ENCODE results near the gene BRWD1. TPM values are rescaled to one million over a fixed set of nuclear protein-coding genes. Genes with fewer than 3 reads are reported as not detected.

BRWD1 gene
- polyA plus RNA-seq, 3 donors: 12.1 to 16.8 (median 12.7) TPM

GRCh38 chr21:39332175-39332574 lies 18.7 kb upstream of the BRWD1 start:
- Mint-ChIP-seq H3K27ac (peak overlapping the region in 1 of 7 donors; percentile 72), H3K27me3 (ENCODE audit: low read depth in 3 of 3) (peaks cover 0 to 1% (median 0%) of the 10 kb centered on the region in 3 donors), H3K4me3 (no peak overlapping the region), H3K4me1 (no peaks in the 10 kb centered on the region), H3K36me3 (no peaks in the 10 kb centered on the region), H3K9me3 (peaks cover 0 to 2% (median 1%) of the 10 kb centered on the region in 7 donors)
- no peaks in the 10 kb centered on the region for H3K79me2 ChIP-seq (ENCODE audit: insufficient read depth, low read length)
- H3K4me1 ChIP-seq (ENCODE audit: control insufficient read depth in 1 of 2, insufficient read depth in 2 of 2, low read length in 2 of 2): no peaks in the 10 kb centered on the region
- H3K4me2 ChIP-seq (replicated peaks; ENCODE audit: extremely low read depth, low read length, poor library complexity, severe bottlenecking): no peak overlapping the region
- no peaks in the 10 kb centered on the region for H3K9me3 ChIP-seq (replicated peaks in 1 of 2; ENCODE audit: control insufficient read depth in 1 of 2, insufficient read depth in 1 of 2, low read length in 2 of 2)
- TF ChIP-seq CTCF (IDR thresholded peaks at IDR 0.05): no peak
- no peak overlapping the region for H2AFZ ChIP-seq (ENCODE audit: insufficient read depth, low read depth, low read length, poor library complexity, severe bottlenecking)
- H4K20me1 ChIP-seq (ENCODE audit: insufficient read depth, low read length): no peaks in the 10 kb centered on the region
- H3K27ac ChIP-seq (ENCODE audit: low read depth in 1 of 2, low read length in 2 of 2): no peak overlapping the region
- no peak for DNase-seq
- H3K27me3 ChIP-seq (ENCODE audit: control insufficient read depth in 2 of 2, insufficient read depth in 2 of 2, low read length in 2 of 2): no peaks in the 10 kb centered on the region
- no peak overlapping the region for H3K9ac ChIP-seq (ENCODE audit: insufficient read depth, low read length, poor library complexity, severe bottlenecking)
- 88% methylated on average over 5 of the region's 8 CpGs for WGBS (ENCODE audit: insufficient coverage)
- H3K4me3 ChIP-seq (replicated peaks in 1 of 3; ENCODE audit: low read depth in 2 of 3, low read length in 3 of 3): no peak overlapping the region
- intact Hi-C loops (cut with micrococcal nuclease): no loop called here
- no peaks in the 10 kb centered on the region for H3K36me3 ChIP-seq (replicated peaks in 1 of 2; ENCODE audit: control insufficient read depth in 1 of 2, insufficient read depth in 2 of 2, low read length in 2 of 2)

- Histone ChIP-seq H3K4me2 (replicated peaks; ENCODE audit: extremely low read depth, low read length, poor library complexity, severe bottlenecking) (no peak overlapping the region), H3K27me3 (ENCODE audit: control insufficient read depth in 2 of 2, insufficient read depth in 2 of 2, low read length in 2 of 2) (no peaks in the 10 kb centered on the region), H4K20me1 (ENCODE audit: insufficient read depth, low read length) (no peaks in the 10 kb centered on the region), H2AFZ (ENCODE audit: insufficient read depth, low read depth, low read length, poor library complexity, severe bottlenecking) (no peak overlapping the region), H3K36me3 (replicated peaks in 1 of 2; ENCODE audit: control insufficient read depth in 1 of 2, insufficient read depth in 2 of 2, low read length in 2 of 2) (no peaks in the 10 kb centered on the region), H3K9ac (ENCODE audit: insufficient read depth, low read length, poor library complexity, severe bottlenecking) (no peak overlapping the region), H3K27ac (ENCODE audit: low read depth in 1 of 2, low read length in 2 of 2) (no peak overlapping the region), H3K4me1 (ENCODE audit: control insufficient read depth in 1 of 2, insufficient read depth in 2 of 2, low read length in 2 of 2) (no peaks in the 10 kb centered on the region), H3K9me3 (replicated peaks in 1 of 2; ENCODE audit: control insufficient read depth in 1 of 2, insufficient read depth in 1 of 2, low read length in 2 of 2) (no peaks in the 10 kb centered on the region), H3K79me2 (ENCODE audit: insufficient read depth, low read length) (no peaks in the 10 kb centered on the region), H3K4me3 (replicated peaks in 1 of 3; ENCODE audit: low read depth in 2 of 3, low read length in 3 of 3) (no peak overlapping the region)
- no peak overlapping the region for H3K27ac Mint-ChIP-seq
- TF ChIP-seq CTCF (IDR thresholded peaks at IDR 0.05): no peak
- H3K4me3 Mint-ChIP-seq: no peak overlapping the region
- peaks cover 0 to 2% (median 0%) of the 10 kb centered on the region in 7 donors for H3K9me3 Mint-ChIP-seq
- H3K27me3 Mint-ChIP-seq (ENCODE audit: low read depth in 3 of 3): peaks cover 0 to 3% (median 3%) of the 10 kb centered on the region in 3 donors
- H3K36me3 Mint-ChIP-seq: no peaks in the 10 kb centered on the region
- no peak for DNase-seq
- WGBS (ENCODE audit: insufficient coverage): 79% methylated on average over 2 of the region's 6 CpGs
- H3K4me1 Mint-ChIP-seq: no peaks in the 10 kb centered on the region
- intact Hi-C loops (cut with micrococcal nuclease): no loop called here
Measured at GRCh38 chr21:39330001-39330400, 16.6 kb upstream of the BRWD1 start.

Data from CD14-positive monocyte (primary cell).